Adrenal gland (tissue), 5 donors: ENCODE results near the gene SLC43A3.

Source experiments
- POLR2A ChIP-seq, 2 donors: fragments of 450-650 bp; IDR thresholded peaks; one replicate each; pipeline ENCODE4 v1.6.1; 2017; ENCODE audit warnings: antibody characterized with exemption in 2 of 2, mild to moderate bottlenecking in 2 of 2, moderate library complexity in 1 of 2
- TF ChIP-seq, protein P1 (sequence below), 6 experiments: fragments of 450-650 bp in 4 of 6; fragments of 200-600 bp in 2 of 6; sonication (generic) in 1 of 6; IDR thresholded peaks; 1 replicate in 5 of 6; 2 replicates in 1 of 6; pipeline versions ENCODE4 v1.5.1 to v1.8.0; 2016 to 2021; ENCODE audit warnings: antibody characterized with exemption in 6 of 6, mild to moderate bottlenecking in 2 of 6, moderate library complexity in 1 of 6
- donor health status: DM: no; HTN: no; CAD: no.

DNA sequence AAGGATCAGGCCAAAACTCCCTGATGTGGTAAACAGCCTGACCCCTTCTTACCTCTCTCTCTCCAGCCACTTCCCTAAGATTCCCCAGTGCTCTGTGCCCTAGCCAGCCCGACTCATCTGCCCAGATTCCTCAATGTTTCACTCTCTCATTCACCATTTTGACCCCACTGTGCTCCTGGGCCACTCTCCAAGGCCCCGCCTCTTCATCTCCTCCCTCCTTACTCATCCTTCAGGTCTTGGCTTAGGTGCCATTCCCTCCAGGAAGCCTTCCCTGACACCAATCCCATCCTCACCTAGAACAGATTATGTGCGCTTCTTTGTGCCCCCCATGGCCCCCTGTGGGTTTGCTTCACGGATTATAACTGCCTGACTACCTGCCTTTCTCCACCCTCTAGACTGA is 13.2 kb downstream of the SLC43A3 start:
- TF ChIP-seq, protein P1, sequence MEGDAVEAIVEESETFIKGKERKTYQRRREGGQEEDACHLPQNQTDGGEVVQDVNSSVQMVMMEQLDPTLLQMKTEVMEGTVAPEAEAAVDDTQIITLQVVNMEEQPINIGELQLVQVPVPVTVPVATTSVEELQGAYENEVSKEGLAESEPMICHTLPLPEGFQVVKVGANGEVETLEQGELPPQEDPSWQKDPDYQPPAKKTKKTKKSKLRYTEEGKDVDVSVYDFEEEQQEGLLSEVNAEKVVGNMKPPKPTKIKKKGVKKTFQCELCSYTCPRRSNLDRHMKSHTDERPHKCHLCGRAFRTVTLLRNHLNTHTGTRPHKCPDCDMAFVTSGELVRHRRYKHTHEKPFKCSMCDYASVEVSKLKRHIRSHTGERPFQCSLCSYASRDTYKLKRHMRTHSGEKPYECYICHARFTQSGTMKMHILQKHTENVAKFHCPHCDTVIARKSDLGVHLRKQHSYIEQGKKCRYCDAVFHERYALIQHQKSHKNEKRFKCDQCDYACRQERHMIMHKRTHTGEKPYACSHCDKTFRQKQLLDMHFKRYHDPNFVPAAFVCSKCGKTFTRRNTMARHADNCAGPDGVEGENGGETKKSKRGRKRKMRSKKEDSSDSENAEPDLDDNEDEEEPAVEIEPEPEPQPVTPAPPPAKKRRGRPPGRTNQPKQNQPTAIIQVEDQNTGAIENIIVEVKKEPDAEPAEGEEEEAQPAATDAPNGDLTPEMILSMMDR (IDR thresholded peaks at IDR 0.05) = no peak
- TF ChIP-seq POLR2A (IDR thresholded peaks at IDR 0.05) = no peak
